Measurements from ENCODE around the gene PTPA.
A peak's percentile ranks its signal among the peaks of the same experiment; 100 is the strongest.
"Not testable (repeated sequence)": the region's sequence is repeated elsewhere in the genome, so short reads cannot be mapped to it uniquely, and the experiment has no call there.

Gene PTPA

DNA sequence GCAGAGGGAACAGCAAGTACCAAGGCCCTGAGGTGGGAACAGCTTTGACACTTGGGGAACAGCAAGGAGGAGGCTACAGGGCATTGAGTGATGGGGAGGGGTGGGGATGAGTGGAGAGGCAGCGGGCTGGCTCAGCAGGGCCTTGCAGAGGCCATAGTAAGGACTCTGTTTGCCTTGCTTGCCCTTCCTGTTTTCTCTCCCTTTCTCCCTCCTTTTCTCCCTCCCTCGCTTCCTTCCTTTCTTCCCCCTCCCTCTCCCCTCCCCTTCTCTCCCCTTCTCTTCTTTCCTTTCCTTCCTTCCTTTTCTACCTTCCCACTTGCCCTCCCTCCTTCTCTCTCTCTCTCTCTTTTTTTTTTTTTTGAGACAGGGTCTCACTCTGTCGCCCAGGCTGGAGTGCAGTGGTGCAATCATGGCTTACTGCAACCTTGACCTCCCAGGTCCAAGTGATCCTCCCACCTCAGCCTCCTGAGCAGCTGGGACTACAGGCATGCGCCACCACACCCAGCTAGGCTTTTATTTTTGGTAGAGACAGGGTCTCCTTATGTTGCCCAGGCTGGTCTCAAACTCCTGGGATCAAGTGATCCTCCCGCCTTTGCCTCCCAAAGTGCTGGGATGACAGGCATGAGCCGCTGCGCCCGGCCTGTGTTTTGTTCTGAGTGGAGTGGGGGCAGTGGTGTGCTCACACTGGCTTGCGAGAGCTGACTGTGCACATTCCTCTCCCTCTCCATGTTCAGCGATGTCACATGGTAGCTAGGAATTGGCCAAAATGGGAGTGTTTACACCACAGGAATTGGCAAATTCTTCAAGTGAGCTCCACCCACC, 49.7 kb downstream of the PTPA start:
- no peak for DNase-seq (ENCODE audit: low spot score)

DNA sequence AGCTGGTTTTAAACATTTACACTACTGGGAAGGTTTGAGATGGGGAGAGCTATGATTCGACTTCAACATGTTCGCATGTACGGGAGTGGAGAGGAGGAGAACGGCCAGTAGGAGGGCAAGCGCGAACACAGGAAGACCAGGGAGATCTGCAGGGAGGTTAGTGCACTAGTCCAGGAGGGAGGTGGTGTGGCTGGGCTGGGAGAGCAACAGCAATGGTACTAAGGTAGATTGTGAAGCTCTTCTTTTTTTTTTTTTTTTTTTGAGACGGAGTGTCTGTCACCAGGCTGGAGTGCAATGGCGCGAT, 50.3 kb downstream of the PTPA start:
- DNase-seq (ENCODE audit: low spot score), result no peak

DNA sequence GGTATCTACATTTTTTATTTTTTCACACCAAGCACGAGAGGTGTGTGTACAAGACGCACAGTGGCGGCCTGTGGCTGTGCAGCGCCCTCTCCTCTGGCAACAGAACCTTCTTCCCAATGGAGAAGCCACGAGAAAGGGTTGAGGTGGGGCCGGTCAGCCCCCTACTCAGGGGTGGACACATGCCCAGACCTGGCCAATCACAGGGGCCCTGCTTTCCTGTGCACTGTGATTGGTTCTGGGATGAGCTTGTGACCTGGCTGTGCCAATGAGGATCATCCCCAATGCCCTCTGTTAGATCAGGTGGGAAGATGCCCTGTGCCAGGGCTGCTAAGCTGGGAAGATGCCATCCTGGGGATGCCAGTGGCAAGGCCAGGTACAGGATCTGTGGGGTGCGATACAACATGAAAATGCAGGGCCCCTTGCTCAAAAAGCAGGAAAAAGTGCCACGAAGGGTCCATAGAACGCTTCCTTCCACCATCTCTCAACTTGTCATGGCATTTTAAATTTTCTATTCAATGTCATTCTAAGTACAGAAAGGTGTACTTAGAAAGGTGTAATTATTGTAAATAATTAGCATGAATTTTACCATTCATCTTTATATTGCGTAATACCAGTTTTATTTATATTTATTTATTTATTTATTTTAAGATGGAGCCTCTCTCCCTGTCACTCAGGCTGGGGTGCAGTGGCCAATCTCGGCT, 51.4 kb downstream of the PTPA start:
- no peak for DNase-seq (ENCODE audit: low spot score)

DNA sequence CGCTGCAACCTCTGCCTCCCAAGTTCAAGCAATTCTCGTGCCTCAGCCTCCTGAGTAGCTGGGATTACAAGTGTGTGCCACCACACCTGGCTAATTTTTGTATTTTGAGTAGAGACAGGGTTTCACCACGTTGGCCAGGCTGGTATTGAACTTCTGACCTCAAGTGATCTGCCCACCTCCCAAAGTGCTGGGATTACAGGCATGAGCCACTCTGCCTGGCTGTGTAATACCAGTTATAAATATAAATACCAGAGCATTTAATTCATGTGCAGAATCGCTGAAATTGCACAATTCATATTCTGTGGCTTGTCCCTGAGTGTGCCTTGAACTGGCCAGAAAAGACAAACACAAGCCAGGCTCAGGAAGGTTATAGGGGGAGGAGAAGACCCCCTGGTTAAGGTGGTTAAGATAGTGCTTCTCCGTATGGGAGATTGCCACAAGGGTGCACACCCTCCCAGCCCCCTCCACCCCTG, 52.0 kb downstream of the PTPA start:
- not testable (repeated sequence) for DNase-seq (ENCODE audit: low spot score)

DNA sequence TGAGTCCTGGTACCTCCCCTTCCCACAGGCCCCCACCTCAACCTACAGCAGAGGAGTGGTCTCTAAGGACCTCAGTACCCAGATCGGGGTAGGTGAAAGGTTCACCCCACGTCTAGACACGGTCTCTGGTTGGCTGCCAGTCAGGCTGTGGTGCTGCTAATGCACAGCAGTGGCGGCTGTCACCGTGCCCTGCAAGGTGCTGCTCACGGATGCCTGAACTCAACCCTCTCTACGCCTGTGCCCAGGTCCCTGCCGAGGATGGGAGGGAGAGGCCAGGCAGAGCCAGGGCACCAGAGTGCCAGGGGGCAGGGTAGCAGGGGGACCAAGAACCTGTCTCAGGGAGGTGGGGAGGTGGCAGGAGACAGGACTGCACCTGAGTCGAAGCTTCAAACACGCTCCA, 52.5 kb downstream of the PTPA start:
- DNase-seq (ENCODE audit: low spot score), result no peak

DNA sequence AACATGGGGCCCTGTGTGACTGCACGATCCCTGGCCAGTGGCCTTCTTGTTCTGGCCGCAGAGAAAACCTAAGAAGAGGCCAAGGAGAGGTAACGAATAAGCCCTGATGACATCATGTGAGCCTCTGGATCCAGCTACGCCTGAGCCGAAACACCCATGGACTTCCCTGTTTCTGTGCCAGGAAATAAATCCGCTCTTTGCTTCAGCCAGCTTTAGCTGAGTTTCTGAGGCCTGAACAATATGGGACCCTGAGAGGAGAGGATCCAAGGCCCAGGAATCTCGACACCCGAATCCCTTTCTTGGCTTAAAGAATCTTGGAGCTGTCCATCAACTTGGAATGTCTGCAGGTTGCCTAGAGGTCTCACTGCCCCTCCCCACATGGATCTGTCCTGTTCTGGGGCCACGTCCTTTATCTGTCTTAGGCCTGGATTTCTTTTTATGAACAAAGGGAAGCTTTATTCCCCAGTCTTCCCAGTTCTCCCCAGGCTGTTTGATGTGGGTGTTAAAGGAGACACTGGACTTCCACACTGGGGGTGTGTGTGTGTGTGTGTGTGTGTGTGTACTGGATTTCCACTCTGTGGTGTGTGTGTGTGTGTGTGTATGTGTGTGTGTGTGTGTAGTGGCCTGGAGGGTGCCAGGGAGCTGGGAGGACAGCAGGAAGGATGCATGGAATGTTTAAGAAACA, 53.2 kb downstream of the PTPA start:
- DNase-seq (ENCODE audit: low spot score), result no peak

DNA sequence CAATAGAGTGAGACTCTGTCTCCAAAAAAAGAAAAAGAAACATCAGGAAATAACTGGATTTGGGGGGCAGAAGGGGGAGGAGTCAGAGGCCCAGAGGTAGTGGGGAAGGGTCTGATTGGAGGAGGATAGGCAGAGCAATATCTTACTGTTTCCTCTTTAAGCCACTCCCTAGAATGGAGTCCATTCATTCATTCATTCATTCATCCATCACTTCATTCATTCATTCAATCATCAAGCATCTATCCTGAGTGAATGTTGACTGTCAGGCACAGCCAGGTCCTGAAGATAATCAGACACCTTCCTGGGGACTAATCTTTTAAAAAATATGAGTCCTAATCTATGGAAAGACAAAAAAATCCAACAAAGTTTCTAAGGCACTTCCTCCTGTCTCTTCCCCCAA, 54.0 kb downstream of the PTPA start:
- DNase-seq (ENCODE audit: low spot score), result no peak

DNA sequence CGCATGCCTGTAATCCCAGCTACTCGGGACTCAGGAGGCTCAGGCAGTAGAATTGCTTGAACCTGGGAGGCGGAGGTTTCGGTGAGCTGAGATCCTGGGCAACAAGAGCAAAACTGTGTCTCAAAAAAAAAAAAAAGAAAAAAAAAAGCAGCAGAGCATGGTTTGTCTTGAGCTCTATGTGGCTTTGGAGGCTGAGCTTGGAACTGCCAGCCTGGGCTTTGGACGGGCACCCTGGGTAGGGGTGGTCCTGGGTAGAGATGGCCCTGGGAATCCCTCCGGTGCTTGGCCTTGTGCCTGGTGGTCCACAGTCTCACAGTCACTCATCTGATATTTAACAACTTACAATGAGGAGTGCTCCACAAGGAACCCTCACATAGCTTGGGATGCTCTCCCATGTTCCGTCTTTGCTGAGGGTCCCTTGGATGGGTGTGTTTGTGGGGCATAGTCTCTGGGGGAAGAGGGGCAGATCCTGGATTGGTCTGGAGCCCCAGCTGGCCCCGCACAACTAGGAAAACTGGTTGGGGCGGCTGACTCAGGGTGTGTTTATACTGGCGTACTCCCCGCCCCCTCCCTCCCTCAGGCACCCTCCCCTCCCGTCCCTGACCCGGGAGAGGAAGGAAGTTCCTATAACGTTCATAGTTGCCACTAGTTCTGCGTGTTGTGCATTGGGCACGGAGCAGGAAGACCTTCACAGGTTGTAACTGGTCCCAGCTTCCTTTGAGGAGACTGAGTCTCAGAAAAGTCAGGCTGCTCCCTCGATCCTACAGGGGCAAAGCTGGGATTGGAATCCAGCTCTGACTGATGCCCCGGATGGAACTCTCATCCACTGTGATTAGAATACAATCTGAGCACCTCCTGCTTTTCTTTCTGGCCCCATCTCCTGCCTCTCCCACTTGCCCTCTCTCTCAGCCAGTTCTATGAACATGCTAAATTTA, 55.7 kb downstream of the PTPA start:
- DNase-seq (ENCODE audit: low spot score), result peak; percentile 14

DNA sequence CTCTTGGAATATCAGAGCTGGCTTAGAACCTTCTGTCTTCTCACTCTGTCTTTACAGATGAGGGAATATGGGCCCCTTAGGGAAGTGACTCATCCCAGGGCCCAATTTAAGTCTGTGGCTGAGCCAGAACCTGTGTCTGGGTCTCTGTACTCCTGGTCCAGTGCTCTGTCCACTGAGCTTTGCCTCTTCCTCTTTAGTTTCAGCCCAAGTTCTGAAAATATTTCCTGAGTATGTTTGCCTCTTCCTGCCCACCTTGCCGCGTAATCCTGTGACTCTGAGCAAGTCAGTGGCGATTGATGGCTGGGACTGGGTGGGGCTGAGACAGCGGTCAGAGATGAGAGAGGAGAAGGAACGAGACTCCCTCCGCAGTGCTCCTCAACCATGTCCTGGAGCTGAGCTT, 59.0 kb downstream of the PTPA start:
- DNase-seq (ENCODE audit: low spot score), result no peak

DNA sequence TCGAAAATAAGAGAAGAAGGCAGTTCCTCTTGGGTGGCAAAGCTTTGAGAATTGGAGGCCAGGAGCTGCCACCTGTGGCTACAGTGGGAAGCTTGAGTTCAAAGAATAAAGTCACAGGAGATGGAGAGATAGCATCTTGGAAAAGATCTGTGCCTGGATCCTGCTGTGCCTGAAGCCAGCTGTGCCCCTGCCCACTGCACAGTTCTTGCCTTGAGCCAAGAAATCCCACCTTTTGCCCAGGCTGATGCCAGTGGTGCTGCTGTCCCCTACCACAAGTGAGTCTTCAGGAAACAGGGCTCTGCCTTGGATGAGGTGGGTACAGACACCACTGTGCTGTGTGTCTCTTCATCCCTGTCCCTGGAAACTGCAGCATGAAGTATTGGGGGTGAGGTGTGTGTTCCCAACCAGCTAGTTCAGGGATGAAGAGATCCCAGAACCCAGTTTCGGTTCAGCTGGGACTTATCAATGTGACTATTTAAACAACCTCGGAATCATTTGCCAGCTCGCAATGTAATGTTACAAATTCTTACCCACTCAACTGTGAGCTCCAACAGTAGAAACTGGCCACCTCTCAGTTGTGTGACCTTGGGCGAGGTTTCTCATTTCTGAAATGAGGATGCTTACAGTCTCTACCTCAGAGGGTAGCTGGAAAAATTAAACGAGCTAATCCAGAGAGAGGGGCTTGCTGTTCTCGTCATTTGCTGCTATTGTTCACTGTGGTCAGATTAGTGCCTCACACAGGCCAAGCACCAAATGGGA, 61.0 kb downstream of the PTPA start:
- DNase-seq (ENCODE audit: low spot score), result no peak

DNA sequence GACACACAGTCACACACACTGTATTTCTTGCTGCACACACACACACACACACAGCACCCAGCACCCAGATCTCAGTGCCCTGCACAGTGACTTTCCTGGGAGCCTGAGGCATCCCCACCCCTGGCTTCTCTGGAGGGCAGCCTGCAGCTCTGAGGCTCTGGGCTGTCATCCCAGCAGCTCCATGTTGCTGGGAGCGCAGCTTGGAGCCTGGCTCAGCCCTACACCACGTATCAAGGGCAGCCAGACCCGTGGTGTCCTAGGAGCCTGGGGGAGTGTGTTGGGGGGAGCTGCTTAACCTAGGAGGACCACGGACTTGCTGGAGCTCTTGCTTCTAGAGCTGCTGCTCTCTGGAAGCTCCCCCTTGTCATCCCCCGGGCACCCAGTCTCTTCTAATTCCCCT, 61.6 kb downstream of the PTPA start:
- DNase-seq (ENCODE audit: low spot score), result no peak

DNA sequence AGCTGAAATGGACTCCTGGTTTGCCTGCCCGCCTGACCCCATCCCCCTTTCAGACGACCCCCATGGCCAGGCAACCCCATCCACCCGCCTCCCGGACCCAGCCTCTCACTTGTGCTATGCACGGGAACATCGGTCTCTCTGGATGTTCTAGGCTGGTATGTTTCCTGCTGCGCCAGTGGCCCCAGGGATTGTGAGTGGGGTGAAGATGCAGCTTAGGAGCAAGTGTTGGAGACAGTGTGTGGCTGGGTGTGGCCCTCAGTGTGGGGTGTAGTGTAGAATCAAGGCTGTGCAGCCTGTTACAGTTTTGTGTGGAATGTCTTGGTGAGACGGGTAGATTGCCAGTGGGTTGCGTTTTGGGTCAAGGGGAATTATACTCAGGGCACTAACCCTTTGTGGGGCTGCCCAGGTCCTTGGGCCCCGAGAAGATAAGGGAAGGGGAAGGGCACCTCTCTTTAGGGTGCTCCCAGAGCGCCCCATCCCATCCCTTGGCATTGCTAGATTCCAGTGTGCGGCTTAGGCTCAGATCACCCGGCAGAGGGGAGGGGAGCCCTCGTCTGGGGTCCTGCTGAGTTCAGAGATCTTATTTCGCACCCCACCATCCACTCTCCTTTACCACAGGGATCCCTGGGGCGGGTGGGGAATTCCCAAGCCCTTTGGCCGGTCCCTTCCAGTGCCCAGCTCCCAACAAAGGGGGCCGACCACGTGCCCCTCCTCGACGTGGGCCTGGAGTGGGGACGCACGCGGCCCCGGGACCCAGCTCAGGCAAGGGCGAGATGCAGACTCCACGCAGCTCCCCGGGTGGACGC, 62.3 kb downstream of the PTPA start:
- no peak for DNase-seq (ENCODE audit: low spot score)

DNA sequence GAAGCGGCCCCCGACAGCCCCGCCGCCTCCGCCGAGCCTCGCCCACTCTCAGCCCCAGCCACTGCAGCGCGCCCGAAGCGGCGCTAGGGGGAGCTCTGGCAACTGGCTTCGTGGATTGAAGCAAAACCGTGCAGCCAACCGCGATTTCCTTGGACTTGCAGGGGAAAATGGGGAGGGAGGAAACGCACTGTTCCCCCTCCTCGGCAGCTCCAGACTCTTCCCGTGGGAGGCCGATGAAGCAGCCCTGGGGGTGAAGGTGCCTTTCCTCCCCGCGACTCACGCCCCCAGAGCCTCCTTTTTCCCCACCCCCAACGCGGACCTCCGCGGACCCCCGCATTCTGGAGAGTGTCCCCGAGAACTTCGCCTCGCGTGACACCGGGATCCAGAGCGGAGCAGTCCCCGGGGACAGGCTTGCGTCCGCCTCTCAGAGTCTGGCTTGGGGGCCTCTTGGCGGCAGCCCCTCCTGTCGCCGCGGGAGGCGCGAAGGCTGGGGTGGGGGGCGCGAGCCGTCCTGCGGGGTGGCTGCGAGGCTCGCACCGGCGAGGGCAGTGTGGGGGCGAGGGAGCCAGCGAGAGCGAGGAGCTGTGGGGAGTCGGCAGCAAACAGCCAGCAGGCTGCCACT, 63.0 kb downstream of the PTPA start:
- peak; percentile 84 for DNase-seq (ENCODE audit: low spot score)

DNA sequence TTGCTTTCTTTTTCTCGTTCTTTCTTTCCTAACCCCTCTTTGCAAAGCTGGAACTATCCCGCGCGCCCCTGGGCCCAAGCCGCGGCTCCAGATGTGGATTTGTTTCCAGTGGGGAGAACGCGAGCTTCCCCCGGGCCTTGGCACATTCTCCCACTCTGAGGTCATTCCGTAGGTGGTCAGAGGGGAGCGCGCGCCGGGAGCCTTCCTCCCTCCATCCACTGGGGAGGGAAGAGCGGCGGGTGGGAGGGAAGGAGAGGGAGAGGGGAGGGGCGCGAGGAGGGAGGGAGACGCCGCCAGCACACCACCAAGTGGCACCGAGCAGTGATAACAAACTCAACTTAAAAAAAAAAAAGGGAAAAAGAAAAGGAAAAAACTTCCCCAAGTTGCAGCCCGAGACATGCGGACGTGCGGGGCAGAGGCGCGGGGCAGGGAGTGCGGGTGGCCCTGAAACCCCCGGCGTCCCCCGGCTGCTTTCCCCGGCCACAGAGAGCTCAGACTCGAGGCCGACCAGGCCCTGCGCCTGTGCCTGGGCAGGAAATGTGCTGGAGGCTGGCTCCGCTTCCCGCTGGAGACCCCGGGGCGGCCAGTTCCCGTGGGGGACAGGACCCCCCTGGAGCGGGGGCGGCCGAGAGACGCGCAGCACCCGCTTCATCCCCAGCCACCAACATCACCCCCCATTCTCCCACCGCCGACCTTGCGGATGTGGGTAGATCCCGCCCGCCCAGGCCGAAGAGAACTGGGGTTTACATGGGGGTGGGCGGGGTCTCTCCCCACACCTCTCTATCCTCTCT, 63.7 kb downstream of the PTPA start:
- peak; percentile 22 for DNase-seq (ENCODE audit: low spot score)

DNA sequence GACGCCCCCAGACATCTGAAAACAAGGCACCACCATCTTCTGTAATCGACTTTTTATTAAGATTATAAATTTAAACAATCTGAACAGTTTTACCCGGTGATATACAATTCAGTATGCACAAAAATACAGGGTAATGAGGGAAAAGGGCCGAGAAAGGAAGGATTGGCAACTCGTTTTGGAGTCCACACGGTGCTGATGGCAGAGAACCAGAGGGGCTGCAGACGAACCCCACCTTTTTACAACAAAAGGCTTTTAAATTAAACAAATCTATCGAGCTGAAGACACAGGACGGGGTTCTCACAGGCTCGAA, 64.3 kb downstream of the PTPA start:
- no peak for DNase-seq (ENCODE audit: low spot score)

DNA sequence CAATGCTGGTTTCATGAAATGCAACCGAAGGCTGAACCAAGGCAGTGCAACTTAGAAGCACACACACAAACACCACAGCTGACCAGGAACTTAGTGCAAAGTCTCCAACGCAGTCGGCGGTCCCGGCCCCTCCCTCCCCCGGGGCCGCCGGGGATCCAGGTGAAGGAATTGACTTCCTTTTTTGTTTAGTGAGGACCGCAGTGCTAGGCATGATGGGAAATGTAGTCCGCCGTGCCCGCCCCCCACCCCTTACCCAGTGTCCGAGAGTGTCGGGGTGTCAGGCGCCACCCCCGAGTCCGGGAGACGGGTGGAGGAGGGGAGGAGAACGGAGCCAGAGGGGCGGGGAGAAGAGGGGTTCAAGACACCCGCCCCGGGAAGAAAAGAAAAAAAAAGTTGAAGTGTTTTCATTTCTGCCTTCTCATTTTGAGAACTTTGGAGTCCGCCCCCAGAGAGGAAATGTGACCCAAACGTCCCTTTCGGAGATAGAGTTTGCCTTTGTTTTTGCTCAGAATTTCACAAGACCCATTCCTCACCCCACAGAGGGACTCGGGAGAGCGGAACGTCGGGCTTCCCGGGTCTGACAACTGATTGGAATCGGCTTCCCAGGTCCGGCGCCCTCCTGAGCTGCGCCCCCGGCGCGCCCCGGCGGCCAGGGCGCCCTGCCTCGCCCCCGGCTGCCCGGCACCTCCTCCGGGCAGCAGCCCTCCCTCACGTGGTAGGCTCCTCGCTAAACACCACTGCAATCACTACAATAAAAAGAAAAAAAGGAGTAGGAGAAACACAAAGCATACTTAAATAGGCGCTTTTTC, 64.8 kb downstream of the PTPA start:
- DNase-seq (ENCODE audit: low spot score), result peak; percentile 57

DNA sequence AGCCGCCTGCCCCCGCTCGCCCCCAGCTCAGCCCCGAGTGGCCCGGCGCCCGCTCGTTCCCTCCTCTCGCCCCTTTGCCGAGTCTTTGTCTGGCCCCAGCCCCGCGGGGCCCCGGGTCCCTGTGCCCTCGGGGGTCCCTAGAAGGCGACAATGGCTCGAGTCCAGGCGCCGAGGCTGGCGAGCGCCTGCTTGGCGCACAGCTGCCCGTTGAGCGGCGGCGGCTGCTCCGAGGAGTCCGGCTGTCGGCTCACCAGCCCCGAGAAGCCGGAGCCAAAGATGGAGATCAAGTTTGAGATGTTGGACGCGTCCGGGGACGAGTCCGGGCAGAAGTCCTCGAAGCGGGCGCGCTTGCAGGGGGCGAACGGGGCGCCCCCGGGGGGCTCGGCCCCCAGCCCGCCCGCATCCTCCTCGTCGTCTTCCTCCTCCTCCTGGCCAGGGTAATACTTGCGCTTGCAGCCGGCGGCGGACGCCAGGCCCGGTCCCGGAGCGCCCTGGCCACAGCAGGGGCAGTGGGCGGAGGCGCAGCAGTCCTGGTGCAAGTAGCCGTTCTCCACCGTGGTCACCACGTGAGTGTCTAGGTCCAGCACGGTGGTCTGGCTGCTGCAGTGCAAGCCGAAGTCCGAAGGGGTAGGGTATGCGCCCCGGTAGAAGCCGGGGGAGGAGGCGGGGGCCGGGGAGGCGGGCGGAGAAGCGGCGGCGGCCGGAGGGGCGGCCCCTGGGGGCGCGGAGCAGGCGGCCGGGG, 65.7 kb downstream of the PTPA start:
- no peak for DNase-seq (ENCODE audit: low spot score)

DNA sequence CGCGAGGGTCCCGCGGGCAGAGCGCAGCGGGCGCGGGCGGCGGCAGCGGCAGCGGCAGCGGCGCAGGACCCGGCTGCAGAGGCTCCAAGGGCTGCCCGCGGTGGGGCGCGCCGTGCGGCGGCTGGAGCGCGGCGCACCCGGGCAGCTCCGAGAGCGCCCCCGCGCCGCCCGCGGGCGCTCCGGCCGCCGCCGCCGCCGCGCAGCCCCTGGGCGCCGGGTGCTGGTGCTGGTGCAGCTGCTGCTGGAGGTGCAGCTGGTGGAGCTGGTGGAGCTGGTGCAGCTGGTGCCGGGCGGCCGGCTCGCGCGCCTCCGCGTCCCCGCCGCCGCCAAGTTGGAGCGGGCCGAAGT, 66.2 kb downstream of the PTPA start:
- peak; percentile 23 for DNase-seq (ENCODE audit: low spot score)
